PFSK-1 (cell line): Measurements from ENCODE around the gene CTDNEP1.

ENCODE experiments used
- FOXP2 ChIP-seq: optimal IDR thresholded peaks from 2 replicates; pipeline ENCODE3; 2011; ENCODE audit warnings: borderline replicate concordance, control low read depth, inconsistent platforms; ENCODE audit not compliant: insufficient read depth; ENCODE audit errors: extremely low read length, extremely low read depth
- POLR2AphosphoS5 ChIP-seq: IDR thresholded peaks from 2 replicates; pipeline ENCODE4 v1.6.1; 2012; ENCODE audit warnings: low read depth, mild to moderate bottlenecking, control low read depth, low read length, moderate library complexity
- SIN3A ChIP-seq: IDR thresholded peaks from 2 replicates; pipeline ENCODE4 v1.6.1; 2012; ENCODE audit warnings: mild to moderate bottlenecking, low read length, moderate library complexity, borderline replicate concordance; ENCODE audit not compliant: insufficient read depth
- TAF1 ChIP-seq: IDR thresholded peaks from 2 replicates; pipeline ENCODE4 v1.6.1; 2012; ENCODE audit warnings: low read length, control low read depth, borderline replicate concordance; ENCODE audit not compliant: insufficient read depth
- TF ChIP-seq, protein P1 (sequence below), 2 experiments: IDR thresholded peaks; 2 replicates each; pipeline versions ENCODE4 v1.6.1 to v1.8.0; 2011 to 2012; ENCODE audit warnings: low read depth in 2 of 2, low read length in 2 of 2, control low read depth in 1 of 2, inconsistent platforms in 1 of 2, mild to moderate bottlenecking in 1 of 2, moderate library complexity in 1 of 2; ENCODE audit not compliant: insufficient read depth in 1 of 2

The CTDNEP1 gene

DNA sequence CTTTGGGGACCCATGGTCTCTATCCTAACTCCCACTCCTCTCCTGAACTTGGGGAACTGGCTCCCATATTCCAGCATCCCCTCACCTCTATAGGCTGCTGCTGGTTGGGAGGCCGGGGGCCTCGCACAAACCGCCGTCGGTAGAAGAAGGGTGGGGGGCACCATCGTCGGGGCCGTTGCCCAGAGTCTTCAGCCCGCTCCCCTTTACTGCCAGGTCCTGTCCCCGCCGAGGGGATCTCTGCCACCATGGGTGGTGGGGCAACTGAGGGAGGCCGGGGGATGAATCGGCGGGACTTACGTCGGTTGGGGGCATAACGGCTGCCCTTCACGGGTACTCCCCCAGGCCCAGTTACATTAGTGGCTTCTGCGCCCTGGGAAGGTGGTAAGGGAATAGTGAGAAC is 38.6 kb upstream of the CTDNEP1 start:
- TF ChIP-seq TAF1: no peak
- TF ChIP-seq, protein P1, sequence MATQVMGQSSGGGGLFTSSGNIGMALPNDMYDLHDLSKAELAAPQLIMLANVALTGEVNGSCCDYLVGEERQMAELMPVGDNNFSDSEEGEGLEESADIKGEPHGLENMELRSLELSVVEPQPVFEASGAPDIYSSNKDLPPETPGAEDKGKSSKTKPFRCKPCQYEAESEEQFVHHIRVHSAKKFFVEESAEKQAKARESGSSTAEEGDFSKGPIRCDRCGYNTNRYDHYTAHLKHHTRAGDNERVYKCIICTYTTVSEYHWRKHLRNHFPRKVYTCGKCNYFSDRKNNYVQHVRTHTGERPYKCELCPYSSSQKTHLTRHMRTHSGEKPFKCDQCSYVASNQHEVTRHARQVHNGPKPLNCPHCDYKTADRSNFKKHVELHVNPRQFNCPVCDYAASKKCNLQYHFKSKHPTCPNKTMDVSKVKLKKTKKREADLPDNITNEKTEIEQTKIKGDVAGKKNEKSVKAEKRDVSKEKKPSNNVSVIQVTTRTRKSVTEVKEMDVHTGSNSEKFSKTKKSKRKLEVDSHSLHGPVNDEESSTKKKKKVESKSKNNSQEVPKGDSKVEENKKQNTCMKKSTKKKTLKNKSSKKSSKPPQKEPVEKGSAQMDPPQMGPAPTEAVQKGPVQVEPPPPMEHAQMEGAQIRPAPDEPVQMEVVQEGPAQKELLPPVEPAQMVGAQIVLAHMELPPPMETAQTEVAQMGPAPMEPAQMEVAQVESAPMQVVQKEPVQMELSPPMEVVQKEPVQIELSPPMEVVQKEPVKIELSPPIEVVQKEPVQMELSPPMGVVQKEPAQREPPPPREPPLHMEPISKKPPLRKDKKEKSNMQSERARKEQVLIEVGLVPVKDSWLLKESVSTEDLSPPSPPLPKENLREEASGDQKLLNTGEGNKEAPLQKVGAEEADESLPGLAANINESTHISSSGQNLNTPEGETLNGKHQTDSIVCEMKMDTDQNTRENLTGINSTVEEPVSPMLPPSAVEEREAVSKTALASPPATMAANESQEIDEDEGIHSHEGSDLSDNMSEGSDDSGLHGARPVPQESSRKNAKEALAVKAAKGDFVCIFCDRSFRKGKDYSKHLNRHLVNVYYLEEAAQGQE (IDR thresholded peaks at IDR 0.05; ENCODE audit: insufficient read depth in 1 of 2, low read depth in 2 of 2, low read length in 2 of 2): no peak

DNA sequence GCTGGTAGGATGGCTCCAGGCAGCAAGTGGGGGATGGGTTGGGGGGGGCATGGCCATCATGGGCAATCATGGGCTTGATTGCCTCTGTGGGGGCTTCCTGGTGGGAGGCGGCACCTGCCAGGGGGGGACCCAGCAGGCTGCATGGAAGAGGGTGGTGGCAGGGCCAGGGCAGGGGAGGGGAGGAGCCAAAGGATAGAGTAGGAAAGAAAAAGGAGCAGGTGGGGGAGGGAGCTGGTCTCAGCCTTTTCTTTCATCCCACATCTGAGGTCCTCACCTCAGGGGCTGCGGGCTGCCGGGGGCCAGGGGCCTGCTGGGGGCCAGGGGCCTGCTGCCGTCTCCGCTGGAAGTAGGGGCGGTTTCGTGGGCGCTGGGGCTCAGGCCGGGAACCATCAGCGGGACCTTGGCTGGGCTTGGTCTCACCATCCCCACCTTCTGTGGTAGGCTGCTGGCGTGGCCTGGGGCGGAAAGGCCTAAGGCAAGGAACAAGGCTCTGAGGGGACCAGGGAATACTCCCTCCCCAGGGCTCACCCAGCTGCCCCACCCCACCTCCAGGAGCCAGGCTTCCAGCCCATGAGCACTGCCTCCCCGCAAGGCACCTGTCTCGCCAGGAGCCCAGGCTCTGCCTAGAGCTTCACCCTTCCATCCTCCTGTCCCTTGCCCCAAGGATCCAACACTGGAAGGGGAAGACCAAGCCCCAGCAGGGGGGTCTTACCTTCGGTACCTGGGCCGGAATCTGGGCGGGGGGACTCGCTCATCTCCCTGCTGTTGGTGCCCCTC is 37.9 kb upstream of the CTDNEP1 start:
- TF ChIP-seq, protein P1 (IDR thresholded peaks at IDR 0.05; ENCODE audit: insufficient read depth in 1 of 2, low read depth in 2 of 2, low read length in 2 of 2): no peak
- TF ChIP-seq FOXP2 (no peak), POLR2AphosphoS5 (no peak), SIN3A (no peak), TAF1 (no peak)

DNA sequence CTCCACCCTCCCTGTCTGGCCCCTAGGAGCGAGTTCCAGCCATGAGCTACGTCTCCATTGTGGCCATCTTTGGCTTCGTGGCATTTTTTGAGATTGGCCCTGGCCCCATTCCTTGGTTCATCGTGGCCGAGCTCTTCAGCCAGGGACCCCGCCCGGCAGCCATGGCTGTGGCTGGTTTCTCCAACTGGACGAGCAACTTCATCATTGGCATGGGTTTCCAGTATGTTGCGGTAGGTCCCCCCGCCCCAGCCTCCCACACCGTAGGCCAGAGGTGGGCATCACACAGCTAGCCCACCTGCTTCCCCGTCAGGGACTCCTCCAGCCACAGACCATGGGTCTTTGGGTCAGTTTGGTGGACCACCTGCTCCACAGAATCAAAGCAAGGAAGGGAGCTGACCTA is 34.1 kb upstream of the CTDNEP1 start:
- TF ChIP-seq SIN3A: no peak
- no peak for TF ChIP-seq FOXP2
- no peak for TF ChIP-seq POLR2AphosphoS5
- TF ChIP-seq, protein P1 (IDR thresholded peaks at IDR 0.05; ENCODE audit: insufficient read depth in 1 of 2, low read depth in 2 of 2, low read length in 2 of 2): no peak
- no peak for TF ChIP-seq TAF1

DNA sequence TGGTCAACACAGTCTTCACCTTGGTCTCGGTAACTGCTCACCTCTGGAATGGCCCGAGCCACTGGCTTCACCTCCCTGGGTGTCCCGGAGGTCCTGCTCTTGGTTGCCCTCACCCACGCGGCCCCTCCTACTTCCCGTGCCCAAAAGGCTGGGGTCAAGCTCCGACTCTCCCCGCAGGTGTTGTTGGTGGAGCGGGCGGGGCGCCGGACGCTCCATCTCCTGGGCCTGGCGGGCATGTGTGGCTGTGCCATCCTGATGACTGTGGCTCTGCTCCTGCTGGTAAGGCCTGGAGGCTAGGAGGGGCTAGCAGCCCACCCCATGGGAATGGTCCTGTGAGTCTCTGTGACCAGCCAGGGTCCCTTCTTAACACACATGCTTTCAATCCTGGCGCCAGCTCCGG is 33.4 kb upstream of the CTDNEP1 start:
- TF ChIP-seq, protein P1 (IDR thresholded peaks at IDR 0.05; ENCODE audit: insufficient read depth in 1 of 2, low read depth in 2 of 2, low read length in 2 of 2): no peak
- TF ChIP-seq POLR2AphosphoS5: no peak
- TF ChIP-seq TAF1: no peak
- TF ChIP-seq FOXP2: no peak
- no peak for TF ChIP-seq SIN3A
